ENCODE results near the gene ADAP1.
A peak's percentile ranks its signal among the peaks of the same experiment; 100 is the strongest.
"Not testable (repeated sequence)": the region's sequence is repeated elsewhere in the genome, so short reads cannot be mapped to it uniquely, and the experiment has no call there.

Gene ADAP1

GRCh38 chr7:954330-955238, at the start of gene ADAP1:
Gene ADAP1 (minus strand): TSS chr7:954680. CDS start chr7:954477, 203 bp downstream.
- DNase-seq, result peak; percentile 60

DNA sequence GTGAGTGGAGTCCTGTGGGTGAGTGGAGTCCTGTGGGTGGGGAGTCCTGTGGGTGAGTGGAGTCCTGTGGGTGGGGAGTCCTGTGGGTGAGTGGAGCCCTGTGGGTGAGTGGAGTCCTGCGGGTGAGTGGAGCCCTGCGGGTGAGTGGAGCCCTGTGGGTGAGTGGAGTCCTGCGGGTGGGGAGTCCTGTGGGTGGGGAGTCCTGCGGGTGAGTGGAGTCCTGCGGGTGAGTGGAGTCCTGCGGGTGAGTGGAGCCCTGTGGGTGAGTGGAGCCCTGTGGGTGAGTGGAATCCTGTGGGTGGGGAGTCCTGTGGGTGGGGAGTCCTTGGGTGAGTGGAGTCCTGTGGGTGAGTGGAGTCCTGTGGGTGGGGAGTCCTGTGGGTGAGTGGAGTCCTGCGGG, 48.0 kb upstream of the ADAP1 start:
- DNase-seq, result not testable (repeated sequence)

GRCh38 chr7:1002026-1002425, 47.5 kb upstream of the ADAP1 start:
- DNase-seq, result not testable (repeated sequence)

DNA sequence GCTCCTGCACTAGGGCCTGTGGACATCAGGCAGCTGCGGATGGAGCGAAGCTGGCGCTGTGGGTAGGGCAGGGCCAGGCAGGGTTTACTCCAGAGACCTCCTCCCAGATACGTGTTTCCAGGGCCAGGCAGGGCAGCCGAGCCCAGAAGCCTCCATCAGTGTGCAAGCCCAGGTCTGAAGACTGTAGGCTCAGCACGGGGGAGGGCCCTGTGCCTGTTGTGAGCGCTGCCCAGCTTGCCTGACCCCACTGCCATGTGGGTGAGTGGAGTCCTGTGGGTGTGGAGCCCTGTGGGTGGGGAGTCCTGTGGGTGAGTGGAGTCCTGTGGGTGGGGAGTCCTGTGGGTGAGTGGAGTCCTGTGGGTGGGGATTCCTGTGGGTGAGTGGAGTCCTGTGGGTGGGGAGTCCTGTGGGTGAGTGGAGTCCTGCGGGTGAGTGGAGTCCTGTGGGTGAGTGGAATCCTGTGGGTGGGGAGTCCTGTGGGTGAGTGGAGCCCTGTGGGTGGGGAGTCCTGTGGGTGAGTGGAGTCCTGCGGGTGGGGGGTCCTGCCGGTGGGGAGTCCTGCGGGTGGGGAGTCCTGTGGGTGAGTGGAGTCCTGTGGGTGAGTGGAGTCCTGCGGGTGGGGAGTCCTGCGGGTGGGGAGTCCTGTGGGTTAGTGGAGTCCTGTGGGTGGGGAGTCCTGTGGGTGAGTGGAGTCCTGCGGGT, 46.7 kb upstream of the ADAP1 start:
- DNase-seq, result peak; percentile 75

DNA sequence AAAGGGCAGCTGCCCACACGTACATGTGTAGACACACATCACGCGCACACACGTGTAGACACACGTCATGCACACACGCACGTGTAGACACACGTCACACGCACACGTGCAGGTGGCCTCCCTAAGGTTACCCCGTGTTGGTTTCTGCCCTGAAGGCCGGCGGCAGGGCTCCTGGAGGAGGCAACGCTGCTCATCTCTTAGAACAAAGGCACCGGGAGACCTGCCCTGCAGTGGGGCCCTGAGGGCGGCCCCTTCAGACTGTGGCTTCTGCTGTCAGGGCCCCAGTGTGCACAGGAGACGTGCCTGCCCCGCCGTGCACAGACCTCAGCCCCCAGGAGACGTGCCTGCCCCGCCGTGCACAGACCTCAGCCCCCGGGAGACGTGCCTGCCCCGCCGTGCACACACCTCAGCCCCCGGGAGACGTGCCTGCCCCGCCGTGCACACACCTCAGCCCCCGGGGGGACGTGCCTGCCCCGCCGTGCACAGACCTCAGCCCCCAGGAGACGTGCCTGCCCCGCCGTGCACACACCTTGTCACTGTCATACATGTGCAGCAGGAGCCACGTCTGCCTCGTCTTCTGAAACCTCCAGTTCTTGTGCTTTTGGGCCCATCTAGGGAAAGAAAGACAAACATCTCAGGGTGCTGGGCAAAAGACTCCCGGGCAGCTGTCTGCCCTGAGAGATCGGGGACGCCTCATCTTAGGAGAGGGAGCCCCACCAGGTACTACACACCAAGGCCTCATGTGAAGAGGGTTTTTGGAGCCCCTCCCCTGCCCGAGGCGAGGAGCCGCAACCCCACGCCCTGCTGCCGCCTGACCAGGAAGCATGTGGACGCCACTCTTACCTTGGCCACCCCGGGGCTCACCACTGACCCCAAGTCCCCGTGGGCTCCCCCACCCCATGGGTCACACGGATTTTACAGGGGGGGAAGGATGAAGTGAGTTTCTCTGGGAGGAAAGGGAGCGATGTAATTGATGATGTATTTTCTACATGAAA, 45.8 kb upstream of the ADAP1 start:
- DNase-seq, result no peak

DNA sequence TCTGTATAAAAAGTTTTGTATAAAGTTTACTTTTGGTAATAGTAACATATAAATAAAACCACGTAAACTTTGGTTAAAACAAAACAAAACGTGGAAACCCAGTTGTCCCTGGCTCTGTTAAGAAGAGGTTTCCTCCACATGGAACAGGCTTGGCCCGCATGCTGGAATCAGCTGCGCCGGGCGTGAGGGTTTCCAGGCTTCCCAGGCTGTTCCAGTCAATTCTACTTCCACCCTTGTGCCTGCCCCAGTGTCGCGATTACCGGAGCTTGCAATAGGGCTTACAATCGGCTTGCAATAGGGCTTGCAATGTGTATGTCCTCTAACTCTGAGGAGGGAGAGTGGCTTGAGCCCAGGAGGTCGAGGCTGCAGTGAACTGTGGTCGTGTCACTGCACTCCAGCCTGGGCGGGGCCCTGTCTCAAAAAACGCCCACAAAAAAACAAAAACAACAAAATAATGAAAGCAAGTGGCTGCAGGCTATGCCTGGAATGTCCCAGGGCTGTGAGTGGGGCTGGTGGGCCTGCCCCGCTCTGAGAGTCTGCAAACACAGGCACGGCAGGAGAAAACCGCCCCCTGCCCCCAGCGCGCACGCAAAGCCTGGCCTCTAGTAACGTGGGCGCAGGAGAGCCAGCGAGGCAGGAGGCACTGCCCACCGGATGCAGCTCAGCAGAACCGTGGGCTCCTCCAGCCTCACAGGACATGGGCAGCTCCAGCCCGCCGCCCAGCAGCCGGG, 44.8 kb upstream of the ADAP1 start:
- no peak for DNase-seq

DNA sequence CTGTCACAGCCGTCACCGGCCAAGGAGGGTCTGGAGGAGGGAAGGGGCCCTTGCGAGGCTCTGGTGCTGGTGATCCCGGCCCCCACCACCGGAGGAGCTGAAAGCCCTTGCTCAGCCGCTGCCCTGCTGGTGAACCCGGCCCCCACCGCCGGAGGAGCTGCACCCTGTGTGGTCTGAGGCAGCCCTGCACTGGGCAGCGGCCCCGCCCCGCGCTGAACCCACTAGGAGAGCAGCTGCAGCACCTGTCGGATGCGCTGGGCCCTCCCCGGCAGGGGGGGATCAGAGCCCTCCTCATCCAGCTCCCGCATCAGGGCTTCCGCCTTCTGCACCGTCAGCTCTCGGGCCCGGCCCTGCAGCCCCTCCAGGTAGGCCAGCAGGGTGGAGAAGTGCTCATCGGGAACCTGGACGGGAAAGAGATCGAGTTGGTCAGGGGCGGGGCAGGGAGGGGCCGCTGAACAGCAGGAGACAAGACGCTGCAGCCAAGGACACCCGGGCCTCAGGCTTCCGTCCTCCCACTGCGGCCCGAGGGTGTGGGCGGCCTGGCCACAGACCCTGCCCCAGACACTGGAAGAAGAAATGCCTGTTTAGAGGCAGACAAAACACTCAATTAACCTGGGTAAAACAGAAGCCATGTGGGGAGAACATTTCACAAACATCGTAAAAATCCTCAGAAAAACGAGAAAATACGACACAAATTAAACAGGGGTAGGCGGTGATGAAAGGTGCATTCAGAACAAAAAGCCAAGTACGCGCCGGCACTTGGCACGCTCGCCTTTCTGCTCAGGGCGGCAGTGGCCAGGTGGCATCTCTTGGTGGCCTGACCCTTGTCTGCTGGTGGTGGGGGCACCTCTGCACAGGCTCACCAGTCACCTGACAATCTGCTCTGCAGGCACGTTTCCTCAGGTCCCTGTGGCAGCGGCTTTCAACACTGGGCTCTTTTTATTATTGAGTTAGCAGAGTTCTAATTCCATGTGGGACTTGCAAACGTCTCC, 43.2 kb upstream of the ADAP1 start:
- peak; percentile 75 for DNase-seq

- DNase-seq, result no peak
Observed at GRCh38 chr7:996079-996872, 41.8 kb upstream of the ADAP1 start.

GRCh38 chr7:995571-995970, 41.1 kb upstream of the ADAP1 start:
- DNase-seq, result no peak

DNA sequence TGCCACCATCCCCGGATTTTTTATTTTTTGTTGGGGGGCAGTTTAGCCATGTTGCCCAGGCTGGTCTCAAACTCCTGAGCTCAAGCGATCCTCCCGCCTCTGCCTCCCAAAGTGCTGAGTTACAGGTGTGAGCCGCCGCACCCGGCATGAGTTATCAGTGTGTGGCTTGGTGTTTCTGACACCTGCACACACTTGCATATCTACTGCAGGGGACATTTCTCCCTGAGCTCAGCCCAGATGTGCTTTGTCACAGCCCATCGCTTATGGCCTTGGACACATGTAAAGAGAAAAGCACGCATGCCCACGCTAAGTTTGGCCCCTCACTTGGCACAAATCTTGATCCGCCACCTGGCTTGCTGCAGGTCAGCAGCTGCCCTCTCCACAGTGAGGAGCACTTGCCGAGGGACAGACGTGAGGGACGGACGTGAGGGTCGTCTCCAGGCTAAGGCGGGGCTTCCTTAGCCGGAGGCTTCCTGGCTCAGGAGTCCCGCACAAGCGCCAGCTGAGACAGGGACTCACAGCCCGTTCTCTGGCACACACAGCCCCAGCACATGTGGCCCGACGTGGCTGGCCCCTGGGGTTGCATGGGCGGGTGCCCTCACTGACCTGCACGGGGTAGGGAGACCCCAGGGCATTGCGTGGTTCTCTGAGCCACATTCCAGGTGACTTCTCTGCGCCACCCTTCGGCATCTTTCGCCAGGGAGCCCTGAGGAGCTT, 40.3 kb upstream of the ADAP1 start:
- DNase-seq, result no peak

DNA sequence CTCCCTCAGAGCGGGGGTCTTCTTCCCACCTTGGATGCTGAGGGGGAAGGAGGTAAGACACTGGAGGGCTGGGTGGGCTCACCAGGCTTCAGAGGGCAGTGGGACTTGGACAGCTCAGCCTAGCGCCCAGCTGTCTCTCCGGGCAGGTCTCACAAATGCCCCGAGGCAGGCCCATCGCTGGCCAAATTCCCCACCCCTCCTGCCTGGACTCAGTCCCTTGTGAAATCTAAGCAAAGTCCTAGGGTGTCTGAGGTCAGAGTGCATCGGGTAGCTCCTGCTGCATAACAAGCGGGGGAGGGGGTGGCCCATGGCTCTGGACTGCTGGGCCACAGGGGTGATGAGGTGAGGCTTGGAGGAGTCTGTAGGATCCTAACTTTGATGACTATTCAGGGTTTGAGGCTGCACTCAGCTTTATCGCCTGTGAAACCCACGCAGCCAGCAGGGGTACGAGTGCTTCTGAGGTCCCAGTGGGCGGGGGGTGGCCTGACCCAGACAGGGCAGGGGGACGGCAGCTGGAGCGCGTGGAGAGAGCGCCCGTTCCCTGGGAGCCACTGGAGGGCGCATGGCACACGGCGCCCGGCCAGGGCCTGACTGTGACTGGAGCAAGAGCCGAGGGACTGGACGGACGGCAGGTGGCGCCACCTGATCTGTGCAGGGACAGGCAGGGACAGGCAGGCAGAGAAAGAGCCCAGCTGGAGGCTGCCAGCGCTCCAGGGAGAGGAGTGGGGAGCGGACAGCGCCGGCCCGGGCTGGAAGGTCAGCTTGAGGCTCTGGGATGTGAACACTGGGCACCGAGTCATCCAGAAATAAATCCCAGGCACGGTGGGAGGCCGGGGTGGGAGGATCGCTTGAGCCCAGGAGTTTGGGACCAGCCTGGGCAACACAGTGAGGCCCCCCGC, 38.5 kb upstream of the ADAP1 start:
- DNase-seq, result peak; percentile 98

DNA sequence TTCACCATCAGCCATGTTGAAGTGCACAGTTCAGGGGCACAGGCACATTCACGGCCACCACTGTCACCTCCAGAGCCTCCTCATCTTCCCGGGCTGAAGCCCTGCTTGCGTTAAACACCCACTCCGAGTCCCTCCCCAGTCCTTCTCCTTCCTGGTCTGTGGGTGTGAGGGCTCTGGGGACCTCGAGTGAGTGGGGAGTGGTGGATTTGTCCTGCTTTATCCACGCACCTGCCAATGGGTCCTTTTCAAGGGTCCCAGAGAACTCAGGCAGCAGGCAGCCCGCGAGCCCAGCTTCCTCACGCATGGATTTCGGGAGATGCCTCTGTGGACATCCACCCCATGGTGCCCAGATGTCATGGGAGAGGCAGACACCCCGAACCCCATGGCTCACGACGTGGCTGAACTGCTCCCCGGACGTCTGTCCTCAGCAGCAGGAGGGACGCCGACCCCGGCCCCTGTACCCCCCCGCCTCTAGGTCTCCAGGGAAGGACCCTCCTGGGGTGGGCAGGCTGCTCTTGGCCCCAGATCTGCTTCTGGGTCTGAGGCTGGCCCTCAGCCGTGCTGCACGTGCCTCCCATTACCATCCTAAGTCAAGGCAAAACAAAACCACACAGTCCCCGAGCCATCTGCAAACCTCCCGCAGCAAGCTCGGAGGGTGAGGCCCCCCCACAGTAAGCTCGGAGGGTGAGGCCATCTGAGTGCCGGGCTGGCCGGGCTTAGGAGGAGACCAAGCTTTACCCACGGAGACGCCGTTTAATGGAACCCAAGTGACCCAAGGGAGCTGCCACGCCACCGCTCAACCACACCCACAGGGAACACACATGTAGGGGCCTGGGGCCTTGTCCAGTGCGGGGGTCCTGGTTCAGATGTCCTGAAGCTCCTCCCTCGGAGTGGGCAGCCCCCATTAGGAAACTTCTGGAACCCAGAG, 37.5 kb upstream of the ADAP1 start:
- DNase-seq, result no peak

DNA sequence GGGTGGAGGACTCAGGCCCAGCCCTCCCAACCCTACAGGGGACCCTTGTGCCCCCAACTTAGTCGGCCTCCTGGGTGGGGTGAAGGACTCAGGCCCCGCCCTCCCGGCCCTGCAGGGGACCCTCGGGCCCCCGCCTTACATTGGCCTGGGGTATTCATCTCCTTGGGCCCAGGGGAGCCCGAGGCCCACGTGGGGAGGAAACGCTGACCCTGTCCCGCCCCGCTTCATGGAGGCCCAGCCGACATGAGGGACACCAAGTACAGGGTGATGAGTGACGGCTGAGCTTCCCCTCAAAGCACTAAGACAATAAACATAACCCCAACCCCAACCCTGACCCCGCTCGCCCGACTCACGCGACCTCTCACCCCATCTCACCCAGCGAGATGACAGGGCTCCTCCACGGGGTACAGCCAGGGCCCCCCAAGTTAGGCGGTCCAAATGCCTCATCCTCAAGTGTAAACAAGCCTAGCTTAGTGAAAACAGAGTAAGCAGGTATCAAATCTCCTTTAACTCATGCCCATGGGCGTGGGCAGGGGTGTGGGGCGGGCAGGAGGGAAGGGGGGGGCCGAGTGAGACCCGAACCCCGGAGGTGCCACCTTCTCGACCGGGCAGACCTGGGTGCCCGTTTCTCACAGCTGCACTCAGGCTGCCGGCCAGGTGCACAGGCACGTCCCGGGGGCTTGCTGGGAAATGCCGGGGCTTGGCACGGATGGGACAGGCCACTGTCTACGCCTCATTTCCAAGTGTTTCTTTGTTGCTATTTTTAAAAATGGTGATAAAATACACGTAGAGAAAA, 36.7 kb upstream of the ADAP1 start:
- no peak for DNase-seq

GRCh38 chr7:990352-990932, 36.0 kb upstream of the ADAP1 start:
- no peak for DNase-seq

GRCh38 chr7:988963-989529, 34.6 kb upstream of the ADAP1 start:
- no peak for DNase-seq
